Measurements from ENCODE around the gene JAKMIP1.

The JAKMIP1 gene

DNA sequence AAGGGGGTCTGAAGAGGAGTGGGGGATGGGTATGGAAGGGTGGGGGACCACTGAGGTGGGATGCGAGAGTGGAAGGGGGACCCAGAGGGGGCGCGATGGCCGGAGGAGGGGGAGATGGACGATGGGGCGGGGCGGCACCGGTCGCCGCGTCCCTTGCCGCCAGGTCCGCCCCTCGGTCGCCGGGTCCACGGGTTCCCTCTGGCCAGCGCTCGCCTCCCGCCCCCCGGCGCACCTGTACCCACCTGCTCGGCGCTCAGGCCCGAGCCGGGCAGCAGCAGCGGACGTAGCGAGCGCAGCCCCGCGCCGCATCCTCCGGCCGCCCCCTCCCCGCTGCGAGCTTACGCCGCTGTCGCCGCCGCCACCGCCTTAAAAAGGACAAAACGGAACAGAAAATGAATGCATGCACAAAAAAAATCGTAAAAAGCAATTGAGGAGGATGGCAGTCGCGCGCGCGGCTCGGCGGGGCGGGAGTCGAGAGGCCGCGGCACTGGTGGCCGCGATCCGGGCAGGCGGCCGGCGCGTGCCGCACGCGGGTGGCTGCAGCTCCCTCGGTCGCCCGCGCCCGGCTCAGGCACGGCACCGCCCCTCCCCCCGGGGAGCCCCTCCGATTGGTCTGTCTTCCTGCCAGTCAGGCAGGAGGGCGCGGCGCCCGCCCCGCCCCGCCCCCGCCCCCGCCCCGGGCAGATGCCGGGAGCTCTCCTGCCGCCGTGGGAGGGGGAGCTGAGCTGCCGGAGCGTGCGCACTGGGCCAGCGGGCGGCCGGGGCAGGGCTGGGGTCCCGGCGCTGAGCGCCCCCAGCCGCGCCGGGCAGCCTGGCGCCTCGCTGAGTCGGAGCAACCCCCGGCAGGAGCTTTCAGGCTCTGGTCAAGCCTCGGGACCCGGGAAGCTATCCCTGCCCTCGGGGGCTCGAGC is at the start of gene JAKMIP1:
Gene JAKMIP1, minus strand, starts transcription at position 539 of the 911 bp plus-strand sequence. CDS start 87,699 bp downstream, outside the sequence.
- DNase-seq: peak; percentile 93

DNA sequence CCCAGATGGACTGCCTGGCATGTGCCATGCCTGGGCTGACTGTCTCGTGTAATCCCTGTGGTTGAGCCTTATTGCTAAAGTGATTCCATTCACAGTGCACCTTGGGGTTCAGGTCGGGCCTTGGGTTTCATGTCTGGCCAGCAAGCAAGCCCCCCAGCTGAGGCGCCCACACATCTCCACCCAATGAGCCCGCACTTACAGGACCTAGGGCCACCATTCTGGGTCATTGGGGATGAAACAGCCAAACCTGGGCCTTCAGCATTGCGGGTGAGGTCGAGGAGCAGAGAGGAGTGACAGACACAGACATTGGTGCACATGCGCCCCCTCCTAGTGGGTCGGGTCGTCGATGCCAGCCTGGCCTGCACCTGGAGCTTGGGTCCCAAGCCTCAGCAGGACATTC is 48.0 kb upstream of the JAKMIP1 start:
- DNase-seq: no peak

DNA sequence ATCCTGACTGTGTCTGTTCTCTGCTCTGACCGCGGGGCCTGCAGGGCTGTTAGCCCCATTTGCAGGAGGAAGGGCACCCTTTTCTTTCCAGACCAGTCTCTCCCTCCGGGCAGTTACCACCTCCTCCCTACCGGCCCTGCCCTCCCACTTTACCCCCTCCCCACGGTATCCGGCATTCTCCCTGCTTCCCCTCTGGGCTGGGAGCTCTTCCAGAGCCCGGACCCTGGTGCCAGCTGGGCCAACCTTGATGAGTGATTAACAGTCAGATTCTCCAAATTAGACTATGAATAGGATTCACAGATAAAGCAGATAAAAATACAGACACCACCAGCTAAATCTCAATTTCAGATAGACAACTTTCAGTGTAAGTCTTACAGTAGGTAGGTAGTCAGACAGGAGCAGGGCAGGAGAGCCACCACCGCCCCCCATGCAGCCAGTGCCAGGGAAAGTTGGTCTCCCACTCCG is 45.9 kb upstream of the JAKMIP1 start:
- DNase-seq: no peak

DNA sequence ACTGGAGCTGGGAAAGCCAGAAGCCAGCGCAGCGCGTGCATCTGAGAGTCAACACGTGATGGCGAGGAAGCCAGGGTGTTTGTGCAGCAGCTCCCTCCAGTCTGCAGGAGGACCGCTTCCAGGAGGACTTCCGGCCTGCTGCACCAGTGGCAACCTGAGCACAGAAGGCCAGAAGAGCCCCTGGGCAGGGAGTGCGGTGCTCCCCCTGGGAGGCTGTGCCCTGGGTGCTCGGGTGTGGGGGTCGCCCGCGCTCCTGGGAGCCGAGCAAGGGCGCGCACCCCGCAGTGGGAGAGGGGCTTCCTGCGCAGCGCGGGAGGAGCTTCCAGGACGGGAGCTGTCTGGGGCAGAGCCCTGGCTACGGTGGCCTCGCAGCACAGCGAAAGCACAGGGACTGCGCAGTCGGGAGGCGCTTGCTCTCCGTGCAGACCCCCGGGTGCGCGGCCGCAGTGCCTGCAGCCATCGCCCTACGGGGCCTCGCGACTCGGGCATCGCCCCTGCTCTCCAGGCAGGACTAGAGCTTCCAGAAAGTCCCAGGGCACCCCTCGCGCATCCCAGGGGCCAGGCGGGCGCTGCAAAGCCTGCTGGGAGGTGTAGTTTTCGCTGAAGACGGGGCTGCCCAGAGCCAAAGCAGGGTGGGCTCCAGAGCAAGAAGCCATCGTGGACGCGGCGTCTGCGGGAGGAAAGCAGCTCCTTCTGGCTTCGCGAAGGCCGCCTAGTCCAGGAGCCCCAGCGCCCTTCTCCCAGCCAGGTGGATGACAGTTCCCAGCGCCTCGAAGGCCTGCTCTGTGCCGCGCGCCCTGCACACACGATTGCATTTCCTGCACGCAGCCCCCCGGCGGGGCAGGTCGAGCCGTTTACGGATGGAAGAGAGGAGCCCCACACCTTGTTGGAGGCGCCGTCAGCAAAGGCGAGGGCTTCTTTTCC is 45.2 kb upstream of the JAKMIP1 start:
- no peak for DNase-seq

DNA sequence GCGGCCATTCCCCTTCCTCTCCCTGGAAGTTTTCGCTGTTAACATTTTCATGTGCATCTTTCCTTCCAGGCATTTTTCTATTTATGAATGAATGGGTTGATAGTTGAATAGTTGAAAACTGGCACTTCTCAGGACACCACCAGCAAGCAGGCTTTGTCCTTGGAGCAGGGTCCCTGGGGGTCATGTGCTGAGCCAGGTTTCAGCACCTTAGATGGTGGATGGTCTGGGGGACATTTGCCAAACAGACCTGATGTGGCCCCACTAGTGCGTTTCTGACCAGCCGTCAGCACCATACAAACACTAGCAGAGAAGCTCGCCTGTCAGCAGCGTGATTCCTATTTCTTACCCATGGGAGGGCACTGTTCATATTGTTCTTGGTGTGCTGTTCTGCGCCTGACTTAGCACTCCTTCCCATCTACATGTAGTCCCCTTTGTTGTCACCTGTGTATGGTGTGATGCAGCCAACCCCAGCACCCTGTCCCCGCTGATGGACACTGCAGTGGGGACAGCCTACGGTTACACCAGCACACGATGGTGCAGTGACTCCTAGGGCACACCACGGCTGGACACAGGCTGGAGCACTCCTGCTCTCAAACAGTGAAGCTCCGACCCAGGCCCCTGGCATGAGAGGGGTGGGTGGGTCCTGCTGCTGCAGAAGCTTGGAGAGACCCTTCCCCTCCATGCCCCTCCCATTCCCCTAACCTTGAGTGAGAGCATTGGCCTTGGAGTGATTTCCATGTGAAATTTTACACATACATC is 42.1 kb upstream of the JAKMIP1 start:
- no peak for DNase-seq

DNA sequence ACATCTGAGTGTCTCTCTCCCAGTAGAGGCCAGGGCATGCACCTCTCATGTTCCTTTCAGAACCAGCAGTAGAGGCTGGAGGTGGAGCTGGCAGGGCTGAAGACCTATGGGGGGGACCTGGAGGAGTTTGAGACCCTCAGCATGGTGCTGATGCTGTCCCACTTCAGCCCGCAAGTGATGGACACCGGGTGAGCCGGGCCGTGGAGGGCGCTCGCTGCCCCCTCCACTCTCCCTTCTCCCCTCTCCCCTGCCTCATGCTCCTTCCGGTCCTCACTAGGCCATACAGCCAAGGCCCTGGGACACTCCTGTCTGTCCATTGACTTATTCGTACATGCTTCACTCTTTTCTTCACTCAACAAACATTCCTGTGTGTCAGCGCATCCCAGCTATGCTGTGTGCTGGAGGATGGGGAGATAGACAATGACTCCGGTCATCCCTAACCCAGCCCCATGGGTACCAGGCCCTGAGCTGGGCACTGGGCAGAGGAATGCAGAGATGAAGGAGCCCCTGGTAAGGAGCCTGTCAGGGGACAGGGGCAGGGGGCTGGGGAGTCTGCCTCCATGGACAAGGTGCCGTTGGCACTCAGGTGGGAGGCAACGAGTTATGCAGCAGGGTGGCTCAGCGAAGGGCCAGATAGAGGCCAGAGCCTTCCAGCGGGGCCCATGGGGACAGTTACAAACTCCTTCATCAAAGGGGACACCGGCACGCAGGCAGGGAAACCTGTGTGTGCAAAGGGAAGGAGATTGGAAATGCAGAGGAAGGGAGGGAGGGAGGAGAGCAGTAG is 40.9 kb upstream of the JAKMIP1 start:
- no peak for DNase-seq

DNA sequence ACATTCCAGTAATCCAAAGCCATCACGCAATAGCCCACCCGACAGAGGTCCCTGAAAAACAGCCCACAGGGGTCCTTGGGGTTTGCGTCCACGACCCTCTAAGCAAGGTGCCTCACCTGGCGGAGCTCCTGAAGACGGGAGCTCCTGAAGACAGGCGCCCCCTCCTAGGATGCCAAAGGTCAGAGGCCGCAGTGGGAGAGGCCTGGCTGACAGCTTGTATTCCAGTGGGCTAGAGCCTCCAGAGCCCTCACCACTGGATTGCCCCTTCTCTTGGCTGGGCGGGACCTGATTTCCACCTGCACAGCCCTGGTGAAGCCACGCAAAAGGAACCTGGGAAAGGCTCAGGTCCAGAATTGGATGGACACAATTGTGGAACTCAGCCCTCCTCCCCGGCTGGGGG is 39.6 kb upstream of the JAKMIP1 start:
- no peak for DNase-seq

DNA sequence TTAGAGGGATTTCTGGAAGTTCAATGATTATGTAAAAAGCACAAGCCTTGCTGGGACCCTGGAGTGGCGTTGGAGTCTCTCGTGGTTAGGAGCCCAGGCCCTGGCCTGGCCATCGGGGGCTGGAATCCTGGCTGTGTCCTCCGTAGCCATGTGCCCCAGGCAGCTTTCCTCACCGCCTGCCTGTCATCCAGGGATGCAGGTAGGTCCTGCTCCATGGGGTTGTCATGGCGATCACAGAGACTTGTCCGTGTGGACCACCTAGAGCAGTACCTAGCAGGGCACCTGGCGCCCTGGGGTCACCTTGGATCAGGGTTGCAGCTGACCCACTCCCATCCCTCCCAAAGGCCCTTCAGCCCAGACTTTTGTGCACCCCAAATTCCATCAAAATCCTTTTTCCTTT is 39.1 kb upstream of the JAKMIP1 start:
- no peak for DNase-seq

DNA sequence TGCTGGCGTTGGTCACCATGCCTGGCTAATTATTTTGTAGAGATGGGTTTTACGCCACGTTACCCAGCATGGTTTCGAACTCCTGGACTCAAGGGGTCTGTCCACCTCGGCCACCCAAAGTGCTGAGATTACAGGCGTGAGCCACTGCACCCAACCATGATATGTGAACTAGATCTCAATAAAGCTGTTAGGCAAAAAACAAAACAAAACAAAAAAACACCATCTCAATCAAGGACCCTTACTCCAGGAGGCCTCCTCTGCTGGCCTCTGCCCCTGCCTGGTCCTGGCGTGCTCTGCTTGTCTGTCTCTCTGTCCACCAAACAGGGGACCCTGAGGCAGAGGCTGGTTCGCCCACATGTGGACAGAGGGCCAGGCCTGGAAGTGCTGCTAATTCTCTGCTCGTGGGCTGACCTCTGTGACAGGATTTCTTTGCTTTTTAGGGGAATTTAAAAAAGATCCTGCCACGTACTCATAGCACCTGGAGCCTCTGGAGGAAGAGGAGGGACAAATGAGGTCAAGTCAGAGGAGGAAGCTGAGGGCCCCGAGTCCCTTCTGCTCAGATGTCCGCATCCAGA is 36.6 kb upstream of the JAKMIP1 start:
- no peak for DNase-seq

DNA sequence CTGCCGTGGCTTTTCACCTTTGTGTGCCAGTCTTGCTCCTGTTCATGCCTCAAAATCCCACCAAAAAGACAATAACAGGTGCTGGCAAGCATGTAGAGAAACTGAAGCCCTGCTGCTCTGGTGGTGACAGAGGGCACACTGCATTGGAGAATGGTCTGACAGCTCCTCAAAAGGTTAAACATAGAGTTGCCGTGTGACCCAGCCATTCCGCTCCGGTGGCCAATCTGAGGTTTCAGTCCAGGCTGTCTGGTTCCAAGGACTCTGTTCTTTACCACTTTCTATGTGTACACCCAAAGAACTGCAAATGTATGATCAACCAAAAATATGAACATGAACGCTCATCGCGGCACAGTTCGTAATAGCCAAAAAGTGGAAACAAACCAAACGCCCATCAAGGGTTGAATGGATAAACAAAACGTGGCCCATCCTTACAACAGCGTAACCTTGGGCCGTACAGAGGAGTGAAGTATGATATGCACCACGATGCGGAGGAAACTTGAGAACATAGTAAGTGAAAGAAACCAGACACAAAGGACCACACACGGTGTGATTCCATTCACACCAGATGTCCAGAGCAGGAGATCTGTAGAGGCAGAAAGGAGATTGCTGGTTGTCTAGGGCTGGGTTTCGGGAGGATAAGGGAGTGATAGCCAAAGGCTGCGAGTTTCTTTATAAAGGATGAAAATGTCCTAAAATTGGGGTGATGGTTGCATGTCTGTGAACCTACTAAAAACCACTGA is 35.7 kb upstream of the JAKMIP1 start:
- DNase-seq: no peak

DNA sequence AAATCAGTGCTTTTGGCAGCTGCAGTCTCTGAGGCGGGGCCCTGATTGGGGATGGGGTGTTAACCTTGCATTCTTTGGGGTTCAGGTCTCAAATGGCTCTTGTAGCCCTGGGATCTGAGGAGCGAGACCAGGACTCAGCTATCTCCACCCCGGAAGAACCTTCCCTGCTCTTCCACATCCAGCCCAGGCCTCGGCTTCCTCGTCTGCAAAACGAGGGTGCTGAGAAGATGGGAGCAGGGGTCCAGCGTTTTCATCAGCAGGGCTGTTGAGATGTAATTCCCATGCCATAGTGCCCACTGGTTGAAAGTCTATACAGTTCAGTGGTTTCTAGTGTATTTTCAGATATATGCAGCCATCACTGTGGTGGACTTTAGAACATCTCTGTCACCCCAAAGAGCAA is 34.7 kb upstream of the JAKMIP1 start:
- no peak for DNase-seq

DNA sequence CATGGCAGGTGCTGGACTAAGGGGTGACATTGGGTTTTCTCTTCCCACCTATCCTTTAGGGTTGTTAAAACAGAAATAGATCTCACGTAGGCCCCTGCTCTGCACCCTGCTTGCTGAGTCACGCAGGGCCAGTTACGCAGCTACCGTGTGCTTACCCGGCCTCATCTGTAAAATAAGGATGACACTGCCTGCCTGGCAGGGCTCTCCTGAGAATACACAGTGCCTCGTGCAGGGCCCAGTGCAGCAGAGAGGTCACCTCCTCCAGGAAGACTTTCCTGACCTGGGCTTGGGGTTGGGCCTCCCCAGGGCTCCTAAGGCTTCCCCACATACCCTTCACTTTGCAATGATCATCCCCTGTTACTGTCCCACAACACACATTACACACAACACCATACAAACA is 33.6 kb upstream of the JAKMIP1 start:
- no peak for DNase-seq

DNA sequence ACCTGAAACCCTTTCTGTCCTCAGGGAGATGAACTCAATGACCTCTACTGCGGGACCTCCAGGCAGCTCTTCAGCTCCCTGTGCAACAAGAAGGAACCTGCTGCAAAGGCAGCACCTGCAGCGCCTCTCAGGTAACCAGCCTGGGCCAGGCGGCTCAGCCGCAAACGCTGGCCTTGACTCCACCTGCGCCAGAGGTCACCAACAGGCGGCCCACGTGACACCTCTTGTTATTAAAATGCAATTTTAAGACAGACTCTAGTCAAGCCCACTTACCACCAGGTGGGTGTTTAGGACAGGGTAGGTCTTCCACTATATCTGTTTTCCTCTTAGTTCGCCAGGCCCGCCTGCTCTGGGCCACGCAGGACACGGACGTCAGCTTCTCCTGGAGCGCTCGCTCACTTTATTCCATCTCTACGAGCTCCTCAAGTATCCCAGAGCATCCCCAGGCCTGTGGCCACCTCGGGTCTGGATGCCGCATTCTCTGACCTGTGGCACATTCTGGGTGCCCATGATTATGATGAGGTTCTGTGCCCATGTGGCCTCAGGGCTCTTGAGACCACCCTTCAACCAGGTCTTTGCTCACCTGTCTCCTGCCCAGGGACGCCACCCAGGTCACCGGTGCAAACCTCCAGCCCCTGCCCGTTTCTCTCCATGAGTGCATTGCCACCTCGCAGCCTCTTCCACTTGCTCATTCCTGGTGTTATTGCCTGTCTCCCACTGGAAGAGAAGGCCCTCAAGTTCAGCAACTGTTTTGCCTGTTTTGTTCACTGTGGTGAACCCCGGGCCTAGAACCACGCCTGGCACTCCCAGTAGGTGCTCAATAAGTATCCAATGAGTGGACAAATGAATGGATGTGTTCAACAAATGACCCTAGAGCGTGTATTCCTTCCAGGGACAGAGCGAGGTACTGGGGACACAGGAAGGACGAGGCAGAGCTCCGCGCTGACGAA is 32.8 kb upstream of the JAKMIP1 start:
- no peak for DNase-seq

DNA sequence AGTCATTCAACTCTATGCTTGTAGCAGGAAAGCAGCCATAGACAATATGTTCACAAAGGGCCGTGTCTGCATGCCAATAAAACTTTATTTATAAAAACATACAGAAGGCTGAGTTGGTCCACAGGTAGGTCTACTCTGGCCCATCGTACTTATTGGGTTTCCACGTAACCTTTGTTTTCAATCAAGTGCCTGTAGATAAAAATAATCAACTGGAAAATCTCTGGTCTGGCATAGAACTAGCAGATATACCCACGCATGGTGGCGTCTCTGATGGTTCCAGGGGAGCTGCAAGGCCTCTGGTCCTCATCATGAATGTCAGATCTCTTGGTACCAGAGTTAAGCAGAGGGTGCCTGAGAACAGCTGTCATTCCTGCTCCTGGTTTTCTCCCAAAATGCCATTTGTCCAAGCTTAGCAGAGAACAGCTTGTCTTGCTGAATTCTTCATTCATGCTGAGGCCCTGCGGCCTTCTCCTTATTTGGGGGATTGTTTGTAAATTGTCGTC is 31.4 kb upstream of the JAKMIP1 start:
- DNase-seq: no peak

DNA sequence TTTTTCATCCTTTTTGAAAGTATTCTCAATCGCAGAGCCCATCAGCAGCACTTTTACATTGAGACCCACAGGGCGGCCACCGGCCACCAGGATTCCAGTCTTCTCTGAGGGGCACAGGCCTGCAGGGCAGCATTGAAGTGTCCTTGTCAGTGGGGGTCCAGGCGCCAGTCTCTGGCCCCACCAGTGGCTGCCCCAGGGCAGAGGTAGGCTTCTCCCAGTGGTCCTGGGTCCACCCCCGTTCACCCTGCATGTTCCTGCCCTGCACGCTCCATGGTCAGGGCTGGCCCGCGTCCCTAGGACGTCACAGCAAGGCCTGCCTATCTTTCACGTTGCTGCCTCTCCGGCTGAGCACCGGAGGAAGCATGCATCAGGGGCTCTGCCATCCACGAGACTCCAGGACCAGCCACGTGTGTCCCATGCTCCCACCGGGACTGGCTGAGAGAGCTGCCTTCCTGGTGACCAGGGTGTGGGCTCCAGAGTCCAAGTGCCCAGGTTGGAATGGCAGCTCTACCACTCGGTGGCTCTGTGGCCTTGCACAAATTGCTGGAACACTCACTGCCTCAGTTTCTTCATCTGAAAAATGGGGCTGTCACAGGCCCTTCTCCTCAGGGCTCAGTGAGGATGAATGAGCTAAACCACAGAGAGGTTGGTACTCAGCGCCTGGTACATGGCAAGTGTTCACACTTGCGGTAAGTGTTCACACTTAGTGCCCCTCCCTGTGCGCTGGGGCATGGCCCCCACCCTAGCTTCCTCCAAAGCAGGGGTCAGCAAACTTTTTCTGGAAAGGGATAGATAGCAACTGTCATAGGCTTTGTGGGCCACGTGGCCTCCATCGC is 30.7 kb upstream of the JAKMIP1 start:
- DNase-seq: no peak

DNA sequence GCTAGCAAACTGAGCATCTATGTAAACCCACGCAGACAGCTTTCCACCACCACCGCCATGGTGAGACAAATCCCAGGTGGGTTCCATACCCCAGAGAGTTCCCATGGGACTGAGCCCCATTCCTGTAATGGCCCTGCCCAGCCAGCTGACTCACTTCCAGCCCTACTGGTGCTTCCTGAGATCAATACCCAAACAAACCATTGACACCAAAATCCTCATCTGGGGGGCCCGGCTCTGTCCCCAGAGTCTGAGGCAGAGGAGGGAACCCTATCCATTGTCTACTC is 30.1 kb upstream of the JAKMIP1 start:
- no peak for DNase-seq

DNA sequence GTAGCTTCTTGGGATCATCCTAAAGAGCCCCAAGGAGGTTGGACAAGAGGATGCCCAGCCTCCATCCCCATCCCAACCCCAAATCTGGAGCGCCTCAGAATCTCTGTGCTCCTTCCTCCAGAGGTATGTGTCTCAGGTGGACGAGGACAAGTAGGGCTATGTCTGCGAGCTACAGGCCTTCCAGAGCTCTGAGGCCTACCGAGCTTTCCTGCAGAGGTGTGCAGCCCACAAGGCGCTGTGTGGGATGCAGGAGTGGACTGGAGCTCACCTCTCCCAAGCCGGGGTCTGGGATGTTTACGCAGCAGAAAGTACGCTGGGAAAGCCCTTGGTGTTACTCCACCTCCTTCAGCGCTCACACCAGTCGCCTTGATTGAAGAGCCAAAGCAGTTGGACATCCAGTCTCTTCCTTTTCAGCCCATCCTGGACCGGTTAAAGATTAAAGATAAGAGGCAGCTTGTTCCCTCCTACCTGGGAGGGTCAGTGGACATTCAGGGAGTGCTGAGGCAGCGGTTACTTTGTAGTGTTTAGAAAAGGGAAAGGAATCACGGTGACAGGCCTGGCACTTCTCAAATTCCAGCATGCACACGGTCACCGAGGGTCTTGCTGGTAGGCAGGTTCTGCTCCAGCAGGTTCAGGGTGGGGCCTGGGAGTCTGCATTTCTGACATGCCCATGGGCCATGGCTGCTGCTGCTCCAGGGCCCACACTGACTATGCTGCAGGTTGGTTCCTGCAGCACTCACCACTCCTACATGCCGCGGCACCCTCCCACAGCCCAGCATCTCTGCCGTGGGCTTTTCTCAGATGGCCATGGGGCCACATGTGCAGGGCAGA is 29.5 kb upstream of the JAKMIP1 start:
- DNase-seq: no peak

DNA sequence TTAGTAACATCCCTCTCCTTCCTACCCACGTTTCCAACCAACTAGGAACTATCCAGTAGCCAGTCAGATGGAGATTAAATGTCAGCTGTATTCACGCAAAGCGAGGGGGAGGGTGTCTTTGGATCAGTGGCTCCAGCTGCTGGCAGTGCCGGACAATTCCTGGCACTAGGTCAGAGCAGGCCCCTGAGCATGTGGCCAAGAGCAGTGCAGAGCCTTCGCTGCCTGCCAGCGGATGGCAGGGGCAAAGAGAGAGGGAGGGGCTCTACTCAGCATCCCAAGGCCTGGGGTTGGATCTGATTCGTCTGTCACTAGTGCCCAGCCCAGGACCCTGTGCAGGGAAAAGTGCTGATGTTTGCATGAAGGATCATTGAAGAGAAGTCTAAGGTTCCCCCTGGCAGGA is 28.7 kb upstream of the JAKMIP1 start:
- DNase-seq: no peak
